SU-DHL-6 (cell line): Measurements from ENCODE around the gene SLC12A5.

Source experiments
- EZH2phosphoT487 ChIP-seq: fragments of 200-600 bp; sonication (generic), shearing (Covaris generic); conservative IDR thresholded peaks from 2 replicates; pipeline ENCODE4 v1.6.1; 2018; ENCODE audit warnings: mild to moderate bottlenecking, antibody characterized with exemption, low read length, moderate library complexity, mixed read lengths
- TF ChIP-seq, protein P1 (sequence below): fragments of 200-600 bp; sonication (generic); IDR thresholded peaks from one replicate; pipeline ENCODE4 v1.5.1; 2017; ENCODE audit warnings: antibody characterized with exemption, mild to moderate bottlenecking, low read length, moderate library complexity; ENCODE audit not compliant: insufficient read depth, poor library complexity, severe bottlenecking

DNA sequence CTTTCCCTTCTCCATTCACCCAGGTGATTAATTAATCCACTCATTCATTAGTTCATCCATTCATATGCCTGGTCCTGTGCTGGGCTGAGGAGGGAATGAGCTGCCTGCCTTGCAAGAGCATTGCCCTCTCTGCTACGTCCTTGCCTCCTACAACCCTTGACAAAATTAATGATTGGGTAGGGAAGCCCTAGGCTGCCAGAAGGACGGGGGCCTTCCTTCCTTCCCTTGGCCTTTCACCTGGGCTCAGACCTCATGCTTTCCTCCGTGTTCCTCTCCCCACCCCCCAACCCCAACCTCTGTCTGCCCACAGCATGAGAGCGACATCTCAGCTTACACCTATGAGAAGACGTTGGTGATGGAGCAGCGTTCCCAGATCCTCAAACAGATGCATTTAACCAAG is 25.6 kb downstream of the SLC12A5 start:
- TF ChIP-seq, protein P1, sequence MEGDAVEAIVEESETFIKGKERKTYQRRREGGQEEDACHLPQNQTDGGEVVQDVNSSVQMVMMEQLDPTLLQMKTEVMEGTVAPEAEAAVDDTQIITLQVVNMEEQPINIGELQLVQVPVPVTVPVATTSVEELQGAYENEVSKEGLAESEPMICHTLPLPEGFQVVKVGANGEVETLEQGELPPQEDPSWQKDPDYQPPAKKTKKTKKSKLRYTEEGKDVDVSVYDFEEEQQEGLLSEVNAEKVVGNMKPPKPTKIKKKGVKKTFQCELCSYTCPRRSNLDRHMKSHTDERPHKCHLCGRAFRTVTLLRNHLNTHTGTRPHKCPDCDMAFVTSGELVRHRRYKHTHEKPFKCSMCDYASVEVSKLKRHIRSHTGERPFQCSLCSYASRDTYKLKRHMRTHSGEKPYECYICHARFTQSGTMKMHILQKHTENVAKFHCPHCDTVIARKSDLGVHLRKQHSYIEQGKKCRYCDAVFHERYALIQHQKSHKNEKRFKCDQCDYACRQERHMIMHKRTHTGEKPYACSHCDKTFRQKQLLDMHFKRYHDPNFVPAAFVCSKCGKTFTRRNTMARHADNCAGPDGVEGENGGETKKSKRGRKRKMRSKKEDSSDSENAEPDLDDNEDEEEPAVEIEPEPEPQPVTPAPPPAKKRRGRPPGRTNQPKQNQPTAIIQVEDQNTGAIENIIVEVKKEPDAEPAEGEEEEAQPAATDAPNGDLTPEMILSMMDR, result no peak
- no peak for TF ChIP-seq EZH2phosphoT487
